DMS79 (cell line): ENCODE results near the gene IL1RAP.

Source experiments
- DNase-seq: peaks from one replicate; lab custom pipeline; 2025; lab: John Stamatoyannopoulos, UW

Gene IL1RAP

DNA sequence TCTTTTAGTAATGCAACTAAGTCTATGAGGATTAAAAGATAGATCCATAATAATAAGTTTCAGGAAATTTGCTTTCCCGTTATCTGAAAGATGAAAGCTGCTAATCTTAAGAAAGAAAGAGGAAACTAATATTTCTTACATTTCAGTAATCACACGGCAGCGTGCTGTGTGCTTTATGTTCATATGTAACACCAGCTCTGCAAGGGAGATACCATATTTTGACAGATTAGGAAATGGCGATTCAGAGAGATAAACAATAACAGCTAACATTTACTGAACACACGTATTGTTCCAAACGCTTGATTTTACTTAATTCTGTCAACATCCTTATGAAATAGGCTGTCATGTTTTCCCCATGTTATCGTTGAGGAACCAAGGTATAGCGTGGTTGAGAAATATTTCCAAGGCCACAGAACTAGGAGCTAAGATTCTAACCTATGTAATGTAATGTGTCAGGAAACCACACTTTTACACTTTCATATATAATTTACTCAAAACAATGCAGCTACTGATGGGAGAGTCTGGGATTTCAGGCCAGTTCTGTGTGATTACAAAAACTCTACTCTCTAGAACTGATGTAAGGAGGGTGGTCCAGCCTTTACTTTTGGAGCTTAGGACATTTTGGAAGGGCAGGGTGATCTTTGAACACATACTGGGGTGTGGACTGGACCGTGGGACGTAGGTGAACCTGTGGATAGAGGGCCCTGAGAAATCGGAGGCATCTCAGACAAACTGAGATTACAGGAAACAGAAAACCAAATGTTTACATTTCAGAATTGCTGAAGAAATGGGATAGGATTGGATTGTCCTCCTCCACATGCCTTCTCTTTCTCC is 100.6 kb downstream of the IL1RAP start:
- no peak for DNase-seq

- DNase-seq, result no peak
Observed at GRCh38 chr3:190615060-190615384, 101.1 kb downstream of the IL1RAP start.

DNA sequence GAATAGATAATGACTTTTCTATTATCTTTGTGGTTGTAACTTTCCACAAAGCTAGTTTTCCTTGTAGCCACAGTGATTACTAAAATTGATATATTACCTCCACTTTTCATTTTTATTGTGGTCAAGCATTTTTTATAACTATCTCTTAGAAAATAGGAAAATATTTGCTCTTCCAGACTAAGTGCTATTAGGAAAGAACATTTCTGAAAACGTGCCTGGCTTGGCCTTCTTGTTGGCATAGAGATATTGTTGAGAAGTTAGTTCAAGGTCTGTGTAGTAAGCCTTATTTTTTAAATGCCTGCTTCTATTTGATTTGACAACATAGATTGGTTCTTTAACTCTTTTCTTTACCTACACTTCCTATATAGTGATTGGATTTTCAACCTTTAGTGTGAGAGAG is 101.7 kb downstream of the IL1RAP start:
- DNase-seq, result no peak

DNA sequence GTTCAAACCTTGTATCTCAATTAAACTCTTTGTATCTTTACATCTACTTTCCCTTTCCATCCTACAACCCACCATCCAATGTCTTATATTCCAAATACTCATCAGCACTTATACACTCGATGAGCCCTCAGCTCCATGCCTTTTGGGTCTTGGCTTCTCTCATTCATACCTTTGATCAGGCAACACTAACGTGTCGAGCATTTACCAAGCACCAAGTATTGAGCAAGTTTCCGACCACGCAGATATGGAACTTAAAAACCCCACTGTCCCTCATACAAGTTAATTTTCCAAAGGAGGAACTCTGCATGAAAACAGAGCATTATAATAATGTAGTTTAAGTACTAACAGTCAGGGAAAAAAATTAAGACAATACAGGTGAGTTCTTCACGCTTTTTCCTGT is 102.8 kb downstream of the IL1RAP start:
- no peak for DNase-seq

DNA sequence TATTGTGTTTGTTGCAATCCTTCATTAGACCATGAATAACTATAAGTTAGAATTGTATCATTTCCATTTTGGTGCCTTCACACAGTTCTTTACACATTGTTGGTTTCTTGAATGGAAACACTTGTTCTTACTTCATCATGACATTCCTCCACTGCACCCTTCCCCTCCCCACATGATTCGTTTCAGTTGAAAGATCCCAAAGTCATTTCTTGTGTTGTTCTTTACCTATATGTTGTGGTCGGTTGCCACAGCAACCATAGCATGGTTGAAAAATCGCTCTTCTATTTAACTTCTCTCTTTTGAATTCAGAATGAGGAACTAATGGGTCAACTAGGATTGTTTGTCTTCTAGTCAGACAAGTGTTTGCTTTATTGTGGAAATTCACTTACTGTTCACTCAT is 103.3 kb downstream of the IL1RAP start:
- DNase-seq, result no peak

DNA sequence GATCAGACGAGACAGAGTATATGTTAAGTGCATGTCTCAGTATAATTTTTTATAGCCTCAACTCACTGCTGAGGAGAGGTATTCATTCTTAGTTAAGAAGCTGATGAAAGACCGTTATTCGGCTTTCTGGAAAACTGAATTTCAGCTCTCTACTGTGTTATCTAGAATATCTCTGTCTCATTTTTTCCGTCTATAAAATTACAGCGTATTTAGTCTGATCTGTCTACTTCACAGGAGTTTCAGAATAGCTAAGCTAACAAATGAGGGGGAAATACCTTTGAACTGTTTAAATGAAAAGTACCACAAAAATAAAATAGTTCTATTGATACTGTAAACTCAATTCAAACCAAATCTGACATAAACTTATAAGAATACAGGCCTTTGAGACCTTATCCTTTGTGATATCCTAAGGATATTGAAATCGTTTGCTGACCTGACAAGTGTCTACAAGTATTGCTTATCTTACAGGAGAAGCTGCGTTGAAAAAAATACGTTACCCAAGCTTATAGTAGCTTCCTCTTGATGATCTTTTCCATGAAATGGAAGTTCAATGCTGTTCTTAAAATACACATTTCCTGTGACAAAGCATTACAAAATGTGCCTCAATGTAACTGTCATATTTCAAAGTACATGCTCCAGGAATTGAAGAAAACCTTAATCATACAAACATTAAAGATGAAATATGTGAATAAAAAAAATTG is 104.6 kb downstream of the IL1RAP start:
- no peak for DNase-seq

DNA sequence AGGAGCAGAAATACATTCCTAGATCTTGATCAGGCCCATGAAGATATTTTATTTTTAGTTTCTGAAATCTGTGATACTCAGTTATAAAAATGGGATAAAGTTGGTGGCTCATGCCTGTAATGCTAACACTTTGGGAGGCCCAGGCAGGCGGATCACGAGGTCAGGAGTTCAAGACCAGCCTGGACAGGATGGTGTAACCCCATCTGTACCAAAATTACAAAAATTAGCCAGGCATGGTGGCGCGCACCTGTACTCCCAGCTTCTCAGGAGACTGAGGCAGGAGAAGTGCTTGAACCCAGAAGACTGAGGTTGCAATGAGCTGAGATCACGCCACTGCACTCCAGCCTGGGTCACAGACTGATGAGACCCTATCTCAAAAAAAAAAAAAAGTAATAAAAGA is 105.5 kb downstream of the IL1RAP start:
- DNase-seq, result no peak

DNA sequence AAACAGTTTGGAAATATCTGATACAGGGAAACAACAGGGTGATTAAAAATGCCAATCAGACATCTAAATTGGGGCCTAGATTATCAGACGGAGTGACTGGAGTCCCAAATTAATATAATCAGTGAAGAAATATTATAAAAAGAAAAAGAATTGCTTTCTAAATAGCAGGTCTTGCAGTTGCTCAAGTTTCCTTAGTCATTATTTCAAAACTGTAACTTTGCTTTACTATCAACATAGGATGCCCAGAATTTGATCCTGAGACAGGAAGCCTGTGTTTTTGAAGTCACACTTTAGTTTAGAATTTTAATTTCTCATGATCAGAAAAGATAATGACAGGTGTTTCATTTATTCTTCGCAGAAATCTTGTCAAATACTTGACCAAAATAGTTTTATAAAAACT is 105.9 kb downstream of the IL1RAP start:
- DNase-seq, result no peak

GRCh38 chr3:190620886-190621608 is 107.2 kb downstream of the IL1RAP start:
- no peak for DNase-seq

GRCh38 chr3:190621927-190622326 is 108.0 kb downstream of the IL1RAP start:
- DNase-seq, result no peak

DNA sequence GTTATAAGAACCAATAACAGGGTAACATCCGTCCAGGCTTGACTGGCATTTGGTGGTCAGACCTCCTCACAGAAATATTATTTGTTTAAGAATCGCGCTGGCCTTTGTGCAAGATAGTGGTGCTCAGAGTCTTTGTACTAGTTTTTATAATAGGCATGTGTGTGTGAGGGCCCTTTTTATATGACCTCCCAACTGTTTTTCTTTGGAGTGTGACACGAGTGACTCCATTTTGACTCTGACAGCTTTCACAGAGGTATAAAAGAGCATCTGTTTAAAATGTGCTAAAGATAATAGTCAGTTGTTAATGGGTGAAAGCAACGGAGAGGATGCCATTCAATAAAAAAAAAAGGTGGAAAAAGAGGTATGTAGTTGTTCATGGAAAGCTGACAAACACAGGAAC is 110.4 kb downstream of the IL1RAP start:
- no peak for DNase-seq

DNA sequence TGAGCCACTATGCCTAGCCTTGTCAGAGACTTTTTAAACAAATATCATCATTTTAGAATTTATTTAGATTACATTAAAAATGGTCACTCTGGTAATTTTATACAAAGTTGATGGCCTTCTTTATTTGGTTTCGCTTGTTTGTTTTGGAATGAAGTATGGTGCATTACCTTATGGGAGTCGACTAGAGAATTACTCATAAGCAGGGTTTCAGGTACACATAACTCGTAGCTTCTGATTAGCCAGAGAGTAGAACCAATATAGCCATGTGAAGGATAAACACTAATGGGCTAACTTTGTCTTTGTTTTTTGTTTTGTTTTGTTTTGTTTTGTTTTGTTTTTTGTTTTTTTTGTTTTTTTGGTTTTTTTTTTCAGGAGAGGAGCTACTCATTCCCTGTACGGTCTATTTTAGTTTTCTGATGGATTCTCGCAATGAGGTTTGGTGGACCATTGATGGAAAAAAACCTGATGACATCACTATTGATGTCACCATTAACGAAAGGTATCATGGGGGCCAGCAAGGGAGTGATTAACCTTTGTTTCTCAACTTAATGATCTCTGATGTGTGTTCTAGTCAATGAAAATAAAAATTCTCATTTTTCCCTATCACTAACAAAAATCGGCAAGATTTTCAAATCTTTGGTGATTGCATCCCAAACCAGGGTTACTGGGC is 113.2 kb downstream of the IL1RAP start:
- no peak for DNase-seq

DNA sequence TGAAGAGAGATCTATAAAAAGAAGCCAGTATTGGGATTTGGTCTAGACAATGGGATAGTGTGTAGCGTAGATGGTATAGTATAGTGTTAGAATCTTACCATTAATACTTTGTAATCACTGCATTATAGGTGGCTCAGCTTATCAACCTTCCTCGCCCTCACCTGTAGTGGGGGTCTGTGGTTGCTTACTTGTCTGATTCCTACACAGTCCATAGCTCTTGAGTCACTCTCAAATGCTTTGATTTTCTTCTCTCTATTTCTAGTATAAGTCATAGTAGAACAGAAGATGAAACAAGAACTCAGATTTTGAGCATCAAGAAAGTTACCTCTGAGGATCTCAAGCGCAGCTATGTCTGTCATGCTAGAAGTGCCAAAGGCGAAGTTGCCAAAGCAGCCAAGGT is 115.2 kb downstream of the IL1RAP start:
- DNase-seq, result no peak

DNA sequence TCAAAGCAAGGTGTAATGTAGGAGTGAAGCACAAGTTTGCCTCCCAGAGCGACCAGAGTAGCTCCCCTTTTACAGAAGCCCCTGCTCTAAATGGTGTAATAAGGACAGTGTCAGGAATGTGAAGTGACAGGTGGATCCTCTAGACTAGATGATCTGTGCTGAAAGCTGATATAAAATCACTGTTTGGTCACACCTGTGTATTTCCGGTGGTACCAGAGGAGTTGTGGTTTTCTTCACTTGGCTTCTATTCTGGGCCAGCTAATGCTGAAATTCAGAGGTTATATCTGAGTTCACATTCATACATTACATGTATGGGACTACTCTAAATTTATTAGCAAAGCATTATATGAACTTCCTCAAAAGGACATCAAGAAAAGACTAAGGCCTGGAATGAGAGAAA is 117.4 kb downstream of the IL1RAP start:
- DNase-seq, result no peak

DNA sequence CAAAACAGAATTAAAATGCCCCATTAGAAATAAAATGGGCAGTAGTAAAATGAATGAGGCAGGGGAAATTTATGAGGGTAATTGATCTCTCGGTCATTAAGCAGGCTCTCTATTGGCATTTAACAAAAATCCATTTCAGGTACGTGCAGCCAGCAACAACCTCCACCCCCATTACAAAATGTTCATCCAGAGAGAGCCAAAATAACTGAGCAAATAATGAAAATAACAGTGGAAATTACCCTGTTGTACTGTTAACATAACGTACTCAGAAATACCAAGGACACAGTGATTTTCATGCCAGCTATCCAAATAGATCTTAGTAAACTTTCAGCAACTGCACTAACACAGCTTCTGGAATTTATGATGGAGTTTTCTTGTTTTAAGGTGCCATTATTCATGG is 127.7 kb downstream of the IL1RAP start:
- DNase-seq, result no peak

DNA sequence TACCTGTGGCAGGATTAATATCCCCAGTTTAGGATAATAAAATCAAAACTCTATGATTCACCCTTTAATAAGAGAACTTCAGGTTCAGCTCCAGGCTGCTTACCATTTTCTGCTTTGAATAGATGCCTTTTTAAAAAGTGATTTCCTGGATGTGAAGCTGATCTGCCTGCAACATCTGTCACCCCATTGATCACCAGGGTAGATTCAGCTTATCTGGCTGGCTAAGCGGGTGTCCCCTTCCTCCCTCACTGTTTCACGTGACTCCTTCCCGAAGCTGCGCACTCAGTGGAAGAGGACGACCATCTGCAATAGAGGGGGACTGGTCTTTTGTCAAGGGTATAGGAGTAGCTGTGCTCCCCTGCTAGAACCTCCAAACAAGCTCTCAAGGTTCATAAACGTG is 128.1 kb downstream of the IL1RAP start:
- DNase-seq, result no peak

GRCh38 chr3:190644035-190644434 is 130.2 kb downstream of the IL1RAP start:
- DNase-seq, result no peak

DNA sequence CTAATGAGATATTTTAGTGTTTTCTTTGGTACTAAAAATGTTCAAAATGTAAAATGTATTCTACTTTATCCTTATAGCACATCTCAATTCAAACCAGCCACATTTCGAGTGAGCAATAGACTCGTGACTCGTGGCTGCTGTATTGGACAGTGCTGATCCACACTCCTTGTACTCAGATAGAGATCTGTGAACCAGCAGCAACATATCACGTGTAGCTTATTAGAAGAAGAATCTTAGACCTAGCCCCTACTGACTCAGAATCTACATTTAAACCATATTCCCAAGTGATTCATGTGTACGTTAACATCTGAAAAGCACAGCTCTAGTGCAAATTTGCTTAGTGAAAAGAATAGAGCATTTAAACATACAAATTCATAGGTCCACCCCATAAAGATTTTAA is 130.9 kb downstream of the IL1RAP start:
- no peak for DNase-seq

DNA sequence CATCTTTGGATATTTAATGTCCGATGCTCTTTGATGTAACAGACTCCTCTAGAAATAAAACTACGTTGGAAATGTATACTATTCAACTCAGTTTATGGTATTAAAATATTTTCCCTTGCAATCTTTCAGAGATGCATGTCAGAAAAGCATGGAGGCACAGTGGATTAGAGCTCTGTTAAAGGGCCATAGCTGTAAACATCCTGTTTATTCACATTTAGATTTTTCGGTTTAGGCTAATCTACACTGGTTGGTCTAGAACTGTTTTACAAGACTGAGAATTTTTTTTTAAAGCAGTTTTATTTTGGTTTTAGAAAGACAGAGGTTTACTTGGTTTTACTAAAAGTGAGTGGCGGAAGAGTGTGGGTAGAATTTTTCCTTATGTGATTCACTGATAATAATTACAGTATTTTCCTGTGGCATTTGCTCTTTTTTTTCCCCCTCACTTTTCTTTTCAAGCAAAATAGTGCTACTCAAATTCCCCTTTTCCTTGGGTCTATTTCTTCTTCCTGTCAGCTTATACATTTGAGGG is 132.1 kb downstream of the IL1RAP start:
- DNase-seq, result no peak

DNA sequence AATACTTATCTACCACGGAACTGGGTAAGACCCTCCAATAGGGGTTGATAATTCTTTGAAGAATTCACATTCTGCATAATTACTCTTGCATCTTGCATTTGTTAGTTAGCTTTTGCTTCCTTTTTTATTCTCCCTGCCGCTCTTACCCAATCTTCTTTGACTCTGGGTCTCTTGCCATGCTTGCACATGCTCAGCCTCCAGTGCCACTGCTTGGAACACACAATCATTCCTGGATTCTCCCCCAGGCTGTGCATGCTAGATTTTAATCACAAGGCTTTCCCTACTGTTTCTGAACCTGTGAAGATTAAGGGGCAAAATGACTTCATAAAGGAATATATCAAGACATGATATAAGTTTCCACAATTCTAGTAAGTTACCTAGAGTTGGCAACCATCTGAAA is 133.1 kb downstream of the IL1RAP start:
- no peak for DNase-seq

GRCh38 chr3:190655933-190656332 is 142.0 kb downstream of the IL1RAP start:
- DNase-seq, result no peak

DNA sequence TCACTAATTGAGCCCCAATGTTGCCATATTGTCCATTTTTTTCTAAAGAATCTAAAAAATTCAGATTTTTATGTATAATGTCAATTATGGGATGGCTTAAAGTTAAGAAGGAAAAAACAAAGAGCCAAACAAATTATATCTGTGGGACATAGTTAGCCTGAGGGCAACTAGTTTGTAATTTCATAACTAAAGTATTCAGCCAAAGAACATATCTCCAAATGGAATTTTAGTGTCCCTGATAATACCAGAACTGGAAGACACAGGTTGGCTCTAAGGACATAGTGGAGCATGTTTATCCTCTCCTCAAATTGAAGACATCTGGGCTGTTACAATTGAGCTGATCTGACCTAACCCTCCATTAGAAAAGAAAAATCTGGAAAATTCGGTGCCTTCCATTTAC is 144.2 kb downstream of the IL1RAP start:
- DNase-seq, result no peak
